Calu3 (cell line): Measurements from ENCODE around the gene ZNF254. TPM values are rescaled to one million over a fixed set of nuclear protein-coding genes. Genes with fewer than 3 reads are reported as not detected.
"Not testable (repeated sequence)": the region's sequence is repeated elsewhere in the genome, so short reads cannot be mapped to it uniquely, and the experiment has no call there.

Experiments
- BruUV-seq: library from RNA; stranded (reverse); fragments of 400-500 nt; replicated peaks from 2 replicates; lab custom pipeline; 2021; lab: Mats Ljungman, UMichigan
- CTCF ChIA-PET: fragments of 300-600 bp; sonication (Branson Sonifier 250); formaldehyde crosslinking; loops from one replicate; lab custom pipeline; 2022; ENCODE audit warnings: antibody characterized with exemption; lab: Charles Lee
- DNase-seq: peaks from one replicate; pipeline ENCODE4 v3.0.0; 2022
- H3K27ac Mint-ChIP-seq: one replicate; pipeline ENCODE4 v1.8.0; 2022; ENCODE audit warnings: mixed read lengths; ENCODE audit not compliant: unreplicated experiment
- H3K27me3 Mint-ChIP-seq: one replicate; pipeline ENCODE4 v1.8.0; 2022; ENCODE audit warnings: mixed read lengths; ENCODE audit not compliant: unreplicated experiment
- H3K36me3 Mint-ChIP-seq: one replicate; pipeline ENCODE4 v1.8.0; 2022; ENCODE audit warnings: mild to moderate bottlenecking, moderate library complexity, mixed read lengths; ENCODE audit not compliant: insufficient read depth, unreplicated experiment
- H3K4me1 Mint-ChIP-seq: one replicate; pipeline ENCODE4 v1.8.0; 2022; ENCODE audit warnings: mild to moderate bottlenecking, low read depth, mixed read lengths; ENCODE audit not compliant: unreplicated experiment
- H3K4me3 Mint-ChIP-seq: one replicate; pipeline ENCODE4 v1.8.0; 2022; ENCODE audit warnings: mild to moderate bottlenecking, low read depth, moderate library complexity, mixed read lengths; ENCODE audit not compliant: unreplicated experiment
- H3K9me3 Mint-ChIP-seq: one replicate; pipeline ENCODE4 v1.8.0; 2022; ENCODE audit warnings: low read depth, mixed read lengths; ENCODE audit not compliant: unreplicated experiment
- CTCF ChIP-seq: fragments of 200-600 bp; IDR thresholded peaks from one replicate; pipeline ENCODE4 v1.8.0; 2022; ENCODE audit warnings: antibody characterized with exemption; ENCODE audit not compliant: unreplicated experiment
- intact Hi-C: fragments of 100-400 bp; cut with micrococcal nuclease; formaldehyde crosslinking; loops from one replicate; pipeline ENCODE4 v1.10.0; 2022; ENCODE audit not compliant: unreplicated experiment
- total RNA-seq: library from RNA; stranded (reverse); gene quantifications from 2 replicates; pipeline ENCODE4 v1.2.3, GENCODE V29; 2022

ZNF254 gene
- total RNA-seq, 1 experiment from 2014 or later = 14.5 TPM

GRCh38 chr19:24078680-24079079, 8.3 kb upstream of the ZNF254 start:
- Mint-ChIP-seq H3K36me3 (peaks cover 11% of the 10 kb centered on the region), H3K4me3 (no peak overlapping the region), H3K4me1 (no peaks in the 10 kb centered on the region), H3K9me3 (peaks cover 5% of the 10 kb centered on the region), H3K27ac (no peak overlapping the region), H3K27me3 (no peaks in the 10 kb centered on the region)
- intact Hi-C loops = no loop called here
- BruUV-seq = no TSS peak
- CTCF ChIA-PET = no interaction called here
- no peak for DNase-seq
- no peak for TF ChIP-seq CTCF

GRCh38 chr19:24081056-24081455, 5.9 kb upstream of the ZNF254 start:
- H3K27me3 Mint-ChIP-seq = no peaks in the 10 kb centered on the region
- DNase-seq = no peak
- BruUV-seq = no TSS peak
- H3K4me1 Mint-ChIP-seq = no peaks in the 10 kb centered on the region
- CTCF ChIA-PET = no interaction called here
- peaks cover 2% of the 10 kb centered on the region for H3K9me3 Mint-ChIP-seq
- intact Hi-C loops = no loop called here
- no peak overlapping the region for H3K4me3 Mint-ChIP-seq
- no peak overlapping the region for H3K27ac Mint-ChIP-seq
- H3K36me3 Mint-ChIP-seq = peaks cover 5% of the 10 kb centered on the region
- no peak for TF ChIP-seq CTCF

DNA sequence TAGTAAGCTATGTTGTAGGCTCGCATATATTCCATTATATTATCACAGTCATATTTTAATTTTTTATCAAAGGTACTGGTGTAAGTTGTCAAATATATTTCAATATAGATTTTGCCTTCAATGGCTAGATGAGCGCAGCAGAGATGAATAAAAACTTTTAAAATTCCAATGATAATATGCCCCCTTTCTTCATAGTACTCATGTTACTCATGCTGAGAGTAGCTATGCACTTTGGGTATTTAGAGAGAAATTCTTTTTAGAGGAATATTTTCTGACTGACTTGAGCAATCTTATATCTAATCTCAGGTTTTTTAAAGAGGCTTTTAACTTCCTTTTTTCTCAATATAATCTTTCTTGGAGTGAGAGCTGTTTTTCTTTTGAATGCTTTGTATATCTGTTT, 11.4 kb downstream of the ZNF254 start:
- CTCF ChIA-PET = no interaction called here
- Mint-ChIP-seq H3K4me1 (no peaks in the 10 kb centered on the region), H3K9me3 (no peaks in the 10 kb centered on the region), H3K27ac (no peak overlapping the region), H3K4me3 (no peak overlapping the region), H3K36me3 (peaks cover 10% of the 10 kb centered on the region), H3K27me3 (no peaks in the 10 kb centered on the region)
- no TSS peak for BruUV-seq
- intact Hi-C loops = no loop called here
- DNase-seq = no peak
- TF ChIP-seq CTCF = no peak

GRCh38 chr19:24099829-24100228, 12.8 kb downstream of the ZNF254 start:
- TF ChIP-seq CTCF = no peak
- Mint-ChIP-seq H3K27me3 (no peaks in the 10 kb centered on the region), H3K36me3 (peaks cover 12% of the 10 kb centered on the region), H3K27ac (no peak overlapping the region), H3K9me3 (peaks cover 3% of the 10 kb centered on the region), H3K4me3 (no peak overlapping the region), H3K4me1 (no peaks in the 10 kb centered on the region)
- no peak for DNase-seq
- intact Hi-C loops = no loop called here
- CTCF ChIA-PET = no interaction called here
- BruUV-seq = no TSS peak

DNA sequence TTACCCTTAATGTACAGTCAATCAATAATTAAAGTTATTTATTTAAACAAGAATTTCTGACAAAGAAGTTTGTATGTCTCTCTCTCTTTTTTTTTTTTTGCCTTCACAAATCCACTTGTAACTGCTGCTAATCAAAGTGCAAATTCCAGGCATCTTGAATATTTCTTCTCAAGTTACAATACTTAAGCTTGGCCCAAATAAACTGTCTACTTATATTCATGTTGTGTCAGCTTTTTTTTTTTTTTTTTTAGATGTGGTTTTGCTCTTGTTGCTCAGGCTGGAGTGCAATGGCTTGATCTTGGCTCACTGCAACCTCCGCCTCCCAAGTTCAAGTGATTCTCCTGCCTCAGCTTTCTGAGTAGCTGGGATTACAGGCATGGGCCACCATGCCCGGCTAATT, 13.6 kb downstream of the ZNF254 start:
- CTCF ChIA-PET, BruUV-seq, H3K27ac Mint-ChIP-seq, intact Hi-C loops, H3K4me3 Mint-ChIP-seq, H3K9me3 Mint-ChIP-seq, DNase-seq, H3K4me1 Mint-ChIP-seq, H3K27me3 Mint-ChIP-seq: not testable (repeated sequence)
- peaks cover 14% of the 10 kb centered on the region for H3K36me3 Mint-ChIP-seq
